DND-41 (cell line): ENCODE data around the gene MED17.

Experiments
- ATAC-seq: fragments of 200-7000 bp; cut with Tn5 transposase; 3 replicates; pipeline ENCODE4 v1.9.1; 2021; ENCODE audit warnings: low read depth; ENCODE audit not compliant: insufficient read depth
- DNase-seq: peaks from one replicate; pipeline ENCODE4 v3.0.0-alpha.2; 2020
- H2AFZ ChIP-seq: 2 replicates; pipeline ENCODE4 v1.6.0; 2012; ENCODE audit warnings: low read depth, low read length
- H3K27ac ChIP-seq: 2 replicates; pipeline ENCODE4 v1.5.1; 2012; ENCODE audit warnings: low read length, inconsistent platforms
- H3K27me3 ChIP-seq: fragments of 200-600 bp; sonication (generic); 2 replicates; pipeline ENCODE4 v1.6.0; 2012; ENCODE audit warnings: low read length, mild to moderate bottlenecking, inconsistent platforms; ENCODE audit not compliant: insufficient read depth, poor library complexity
- H3K36me3 ChIP-seq: 2 replicates; pipeline ENCODE4 v1.5.1; 2012; ENCODE audit warnings: low read length, inconsistent platforms; ENCODE audit not compliant: insufficient read depth
- H3K4me1 ChIP-seq: 2 replicates; pipeline ENCODE4 v1.5.1; 2012; ENCODE audit warnings: mild to moderate bottlenecking, low read length; ENCODE audit not compliant: insufficient read depth
- H3K4me2 ChIP-seq: 2 replicates; pipeline ENCODE4 v1.6.0; 2012; ENCODE audit warnings: mild to moderate bottlenecking, moderate library complexity, low read length, inconsistent platforms; ENCODE audit not compliant: insufficient read depth
- H3K4me3 ChIP-seq, 2 experiments: fragments of 200-600 bp in 1 of 2; shearing (Covaris generic) in 1 of 2; 2 replicates each; pipeline ENCODE4 v1.5.1; 2012 to 2016; ENCODE audit warnings: inconsistent platforms in 2 of 2, low read length in 2 of 2, mild to moderate bottlenecking in 2 of 2, low read depth in 1 of 2, moderate library complexity in 1 of 2
- H3K79me2 ChIP-seq: 2 replicates; pipeline ENCODE4 v1.6.0; 2012; ENCODE audit warnings: low read length, inconsistent platforms; ENCODE audit not compliant: insufficient read depth
- H3K9ac ChIP-seq: 2 replicates; pipeline ENCODE4 v1.6.0; 2012; ENCODE audit warnings: low read depth, mild to moderate bottlenecking, inconsistent platforms, low read length, moderate library complexity
- H3K9me3 ChIP-seq: 2 replicates; pipeline ENCODE4 v1.5.1; 2012; ENCODE audit warnings: low read length, moderate library complexity, mild to moderate bottlenecking, inconsistent platforms; ENCODE audit not compliant: insufficient read depth, severe bottlenecking
- H4K20me1 ChIP-seq: 2 replicates; pipeline ENCODE4 v1.6.0; 2012; ENCODE audit warnings: low read length; ENCODE audit not compliant: insufficient read depth
- EZH2 ChIP-seq: IDR thresholded peaks from 3 replicates; pipeline ENCODE4 v1.6.1; 2012; ENCODE audit warnings: borderline replicate concordance, low read depth, mild to moderate bottlenecking, moderate library complexity, low read length, inconsistent platforms; ENCODE audit not compliant: severe bottlenecking
- TF ChIP-seq, protein P1 (sequence below): IDR thresholded peaks from 2 replicates; pipeline ENCODE4 v1.5.1; 2012; ENCODE audit warnings: borderline replicate concordance, low read length, moderate library complexity, mild to moderate bottlenecking; ENCODE audit not compliant: poor library complexity, severe bottlenecking; ENCODE audit errors: extremely low read depth

Gene MED17

DNA sequence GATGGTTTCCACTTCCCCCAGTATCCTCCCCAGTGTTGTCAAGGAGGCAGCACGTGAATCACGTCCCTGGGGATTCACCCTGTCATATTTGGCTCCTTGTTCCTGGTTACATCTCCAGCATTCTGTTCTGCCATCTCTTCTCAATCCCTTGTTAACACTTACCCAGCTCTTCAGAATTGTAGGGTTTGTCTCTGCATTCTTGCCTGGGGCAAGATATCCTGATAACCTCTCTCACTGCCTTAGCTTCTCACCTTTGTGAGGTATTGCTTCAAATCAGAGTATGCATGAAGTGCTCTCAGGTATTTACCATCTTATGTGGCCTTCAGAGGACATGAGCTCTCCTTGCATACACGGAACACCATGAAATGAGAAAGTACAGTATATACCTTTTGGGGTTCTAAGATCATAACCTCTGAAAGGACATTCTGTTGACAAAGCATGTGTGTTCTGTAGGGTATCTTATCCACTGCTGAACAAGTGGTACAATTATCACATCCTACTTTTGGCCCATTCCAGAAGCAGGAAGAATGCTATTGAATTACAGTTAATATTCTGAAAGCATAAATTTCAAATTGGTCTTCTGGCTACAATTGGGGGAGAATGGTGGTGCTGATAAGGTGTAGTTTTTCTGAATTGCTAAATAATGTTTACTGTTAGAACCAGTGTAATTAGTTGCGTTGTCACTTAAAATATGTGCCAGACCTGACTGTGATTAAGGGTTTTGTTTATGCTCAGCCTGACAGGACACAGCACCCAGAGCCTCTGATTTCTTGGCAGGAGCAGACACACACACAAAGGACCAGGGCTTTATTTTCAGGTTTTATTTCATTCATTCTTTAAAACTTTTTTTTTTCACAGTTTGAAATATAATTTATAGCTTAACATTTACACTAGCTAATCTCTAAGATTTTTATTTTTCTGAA is 33.6 kb downstream of the MED17 start:
- H3K4me3 ChIP-seq, result no peak overlapping the region
- no peaks in the 10 kb centered on the region for H4K20me1 ChIP-seq
- DNase-seq (no peak), ATAC-seq (no peak)
- no peak overlapping the region for H3K9ac ChIP-seq
- H3K79me2 ChIP-seq, result no peaks in the 10 kb centered on the region
- no peak overlapping the region for H2AFZ ChIP-seq
- peaks cover 27% of the 10 kb centered on the region for H3K36me3 ChIP-seq
- H3K9me3 ChIP-seq, result no peaks in the 10 kb centered on the region
- TF ChIP-seq EZH2, result no peak
- TF ChIP-seq, protein P1, sequence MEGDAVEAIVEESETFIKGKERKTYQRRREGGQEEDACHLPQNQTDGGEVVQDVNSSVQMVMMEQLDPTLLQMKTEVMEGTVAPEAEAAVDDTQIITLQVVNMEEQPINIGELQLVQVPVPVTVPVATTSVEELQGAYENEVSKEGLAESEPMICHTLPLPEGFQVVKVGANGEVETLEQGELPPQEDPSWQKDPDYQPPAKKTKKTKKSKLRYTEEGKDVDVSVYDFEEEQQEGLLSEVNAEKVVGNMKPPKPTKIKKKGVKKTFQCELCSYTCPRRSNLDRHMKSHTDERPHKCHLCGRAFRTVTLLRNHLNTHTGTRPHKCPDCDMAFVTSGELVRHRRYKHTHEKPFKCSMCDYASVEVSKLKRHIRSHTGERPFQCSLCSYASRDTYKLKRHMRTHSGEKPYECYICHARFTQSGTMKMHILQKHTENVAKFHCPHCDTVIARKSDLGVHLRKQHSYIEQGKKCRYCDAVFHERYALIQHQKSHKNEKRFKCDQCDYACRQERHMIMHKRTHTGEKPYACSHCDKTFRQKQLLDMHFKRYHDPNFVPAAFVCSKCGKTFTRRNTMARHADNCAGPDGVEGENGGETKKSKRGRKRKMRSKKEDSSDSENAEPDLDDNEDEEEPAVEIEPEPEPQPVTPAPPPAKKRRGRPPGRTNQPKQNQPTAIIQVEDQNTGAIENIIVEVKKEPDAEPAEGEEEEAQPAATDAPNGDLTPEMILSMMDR, result no peak
- H3K27me3 ChIP-seq, result no peaks in the 10 kb centered on the region
- H3K4me1 ChIP-seq, result no peaks in the 10 kb centered on the region
- no peak overlapping the region for H3K27ac ChIP-seq
- no peak overlapping the region for H3K4me2 ChIP-seq

DNA sequence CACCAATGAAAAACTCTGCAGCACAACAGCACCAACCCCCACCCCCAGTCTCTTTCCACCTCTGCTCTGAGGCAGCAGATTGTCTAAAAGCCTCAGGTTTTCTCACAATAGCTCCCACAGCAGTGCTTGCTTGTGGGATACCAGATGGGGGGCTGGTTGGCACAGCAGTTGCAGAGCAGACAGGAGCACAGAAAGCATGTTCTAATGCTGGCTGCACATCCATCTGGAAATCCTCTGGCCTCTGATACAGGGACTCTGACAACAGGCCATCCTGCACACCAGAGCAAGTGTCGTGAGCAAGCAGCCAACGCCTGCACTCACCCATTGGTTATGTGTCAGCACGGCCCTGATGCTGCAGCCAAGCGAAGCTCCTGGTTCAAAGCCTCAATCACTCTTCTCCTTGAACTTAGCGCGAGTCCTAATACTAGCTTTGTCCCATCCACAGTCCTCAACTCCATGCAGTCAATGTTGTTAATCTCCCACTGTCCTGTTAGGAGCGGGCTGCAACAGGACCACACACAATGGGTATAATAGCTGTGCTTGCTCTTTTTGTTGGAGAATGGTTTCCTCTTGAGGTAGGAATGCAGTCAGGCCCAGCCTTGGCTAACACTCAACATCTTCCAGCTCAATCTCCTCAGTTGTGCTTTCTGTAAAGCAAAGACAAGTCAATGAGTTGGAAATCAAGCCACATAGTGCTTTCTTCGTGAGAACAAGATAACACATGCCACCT is 36.0 kb downstream of the MED17 start:
- peaks cover 2% of the 10 kb centered on the region; the same call in 1 of the 2 replicates for H3K36me3 ChIP-seq
- H3K4me2 ChIP-seq, result no peak overlapping the region
- no peak for DNase-seq
- H3K4me1 ChIP-seq, result no peaks in the 10 kb centered on the region
- H3K9me3 ChIP-seq, result no peaks in the 10 kb centered on the region
- no peak overlapping the region for H2AFZ ChIP-seq
- H4K20me1 ChIP-seq, result no peaks in the 10 kb centered on the region
- no peaks in the 10 kb centered on the region for H3K27me3 ChIP-seq
- H3K79me2 ChIP-seq, result no peaks in the 10 kb centered on the region
- TF ChIP-seq, protein P1, result no peak
- TF ChIP-seq EZH2, result no peak
- H3K4me3 ChIP-seq, result no peak overlapping the region
- H3K9ac ChIP-seq, result no peak overlapping the region
- H3K27ac ChIP-seq, result no peak overlapping the region
- 0 out of 3 replicates have a peak, but pooled peaks have one; percentile 29 for ATAC-seq

DNA sequence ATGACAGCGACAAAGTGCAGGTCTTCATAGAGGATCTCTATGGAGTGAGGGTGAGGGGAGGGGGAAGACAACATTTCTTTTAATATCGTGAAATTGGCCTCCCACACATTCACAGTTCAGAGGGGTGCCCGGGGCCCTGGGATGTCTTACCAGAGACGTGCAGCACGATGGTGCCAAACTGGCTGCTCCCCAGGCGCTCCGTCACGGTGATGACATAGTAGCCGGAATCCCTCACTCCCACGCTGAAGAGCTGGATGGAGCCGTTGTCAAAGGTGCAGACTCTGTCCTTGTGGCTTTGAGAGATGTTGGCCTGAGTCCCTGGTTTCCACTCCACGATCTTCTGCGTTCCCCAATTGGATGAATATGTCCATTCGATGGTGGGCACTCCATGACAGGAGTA is 36.8 kb downstream of the MED17 start:
- H3K36me3 ChIP-seq, result no peaks in the 10 kb centered on the region
- DNase-seq (no peak), ATAC-seq (no peak)
- H4K20me1 ChIP-seq, result no peaks in the 10 kb centered on the region
- no peak overlapping the region for H3K9ac ChIP-seq
- H3K79me2 ChIP-seq, result no peaks in the 10 kb centered on the region
- no peak overlapping the region for H2AFZ ChIP-seq
- H3K9me3 ChIP-seq, result no peaks in the 10 kb centered on the region
- H3K4me2 ChIP-seq, result no peak overlapping the region
- no peaks in the 10 kb centered on the region for H3K27me3 ChIP-seq
- no peak overlapping the region for H3K4me3 ChIP-seq
- H3K27ac ChIP-seq, result no peak overlapping the region
- H3K4me1 ChIP-seq, result no peaks in the 10 kb centered on the region
- TF ChIP-seq EZH2, result no peak
- TF ChIP-seq, protein P1, result no peak
